Spleen (tissue), 11 donors: Measurements from ENCODE around the gene IFNLR1. TPM values are rescaled to one million over a fixed set of nuclear protein-coding genes. Genes with fewer than 3 reads are reported as not detected.

Experiments
- DNase-seq: peaks from one replicate; pipeline ENCODE4 v3.0.0-alpha.2; 2020
- H3K27ac ChIP-seq, 8 donors: fragments of 200-600 bp; sonication (generic) in 7 of 8; 1 replicate in 4 of 8; 2 replicates in 4 of 8; pipeline versions ENCODE4 v1.5.0 to v1.8.0; 2016 to 2021; ENCODE audit warnings: inconsistent platforms in 4 of 8, mild to moderate bottlenecking in 4 of 8, moderate library complexity in 1 of 8
- H3K27me3 ChIP-seq, 7 donors: fragments of 200-600 bp; sonication (generic) in 6 of 7; replicated peaks in 1 of 7; 1 replicate in 4 of 7; 2 replicates in 3 of 7; pipeline versions ENCODE4 v1.5.0 to v1.8.0; 2016 to 2021; ENCODE audit warnings: inconsistent platforms in 3 of 7, mild to moderate bottlenecking in 1 of 7
- H3K36me3 ChIP-seq, 6 donors: fragments of 200-600 bp; sonication (generic) in 5 of 6; 1 replicate in 4 of 6; 2 replicates in 2 of 6; pipeline versions ENCODE4 v1.5.0 to v1.8.0; 2016 to 2021; ENCODE audit warnings: inconsistent platforms in 2 of 6
- H3K4me1 ChIP-seq, 6 donors: fragments of 200-600 bp; sonication (generic) in 5 of 6; 1 replicate in 3 of 6; 2 replicates in 3 of 6; pipeline versions ENCODE4 v1.5.0 to v1.8.0; 2016 to 2021; ENCODE audit warnings: inconsistent platforms in 3 of 6
- H3K4me3 ChIP-seq, 8 donors: fragments of 200-600 bp; sonication (generic) in 7 of 8; 1 replicate in 4 of 8; 2 replicates in 4 of 8; pipeline versions ENCODE4 v1.5.0 to v1.8.0; 2016 to 2021; ENCODE audit warnings: inconsistent platforms in 4 of 8, mild to moderate bottlenecking in 4 of 8, moderate library complexity in 2 of 8
- H3K9me3 ChIP-seq, 8 donors: fragments of 200-600 bp; sonication (generic) in 7 of 8; 1 replicate in 4 of 8; 2 replicates in 4 of 8; pipeline versions ENCODE4 v1.5.0 to v1.8.0; 2016 to 2021; ENCODE audit warnings: inconsistent platforms in 4 of 8
- CTCF ChIP-seq, 11 experiments: fragments of 200-600 bp in 7 of 11; fragments of 450-650 bp in 4 of 11; sonication (generic) in 4 of 11; IDR thresholded peaks in 8 of 11; conservative IDR thresholded peaks in 3 of 11; 1 replicate in 7 of 11; 2 replicates in 4 of 11; pipeline versions ENCODE4 v1.4.0 to v1.8.0; 2016 to 2021; ENCODE audit warnings: antibody characterized with exemption in 11 of 11, inconsistent platforms in 4 of 11, mild to moderate bottlenecking in 1 of 11
- POLR2A ChIP-seq, 3 donors: fragments of 450-650 bp; IDR thresholded peaks; one replicate each; pipeline ENCODE4 v1.5.1; 2017; ENCODE audit warnings: antibody characterized with exemption in 3 of 3, mild to moderate bottlenecking in 1 of 3
- POLR2AphosphoS5 ChIP-seq, 3 donors: sonication (generic); formaldehyde crosslinking; IDR thresholded peaks; one replicate each; pipeline ENCODE4 v1.5.1; 2017; ENCODE audit warnings: antibody characterized with exemption in 3 of 3
- WGBS, 5 donors: extraction: QIAGEN DNeasy Blood & Tissue Kit in 3 of 5; methylation state at CpG; one replicate each; pipeline versions ENCODE4 v1.1.5 to v1.1.7; 2013 to 2018; 5-methylcytosine and 5-hydroxymethylcytosine counted together
- intact Hi-C: fragments of 100-400 bp; cut with DNase I; formaldehyde crosslinking; loops from one replicate; pipeline ENCODE4 v1.15.0; 2023; ENCODE audit warnings: low total_unique reads
- polyA plus RNA-seq, 3 donors: library from polyadenylated mRNA; stranded (reverse); fragments of 200-250 nt; gene quantifications; one replicate each; pipeline ENCODE4 v1.2.1, GENCODE V29; 2013
- total RNA-seq, 7 donors: library from RNA; depleted of rRNA in 3 of 7; stranded (reverse); fragments of >200 nt in 3 of 7; fragmentation: NEBNext Ultra II Directional in 4 of 7; extraction: Animal tissue kit (Norgen Biotek cat#: 25700) in 4 of 7; gene quantifications; one replicate each; pipeline versions ENCODE4 v1.1.0 to v1.2.1, GENCODE V29; 2016 to 2021
- donor health status: healthy with polysubstance abuse.
- donor health status: DM: no; HTN: no; CAD: no; lungs with moderate emphysema.
- donor health status: DM: no; HTN: no; CAD: no.
- donor health status: Bipolar disorder and iron deficiency.
- donor health status: healthy.
- donor health status: DM: no; HTN: no; CAD: no.
- donor health status: DM: yes; HTN: yes; CAD: no.

IFNLR1 gene
- total and polyA plus RNA-seq, 10 donors = 1.7 to 8.9 (median 3.6) TPM

DNA sequence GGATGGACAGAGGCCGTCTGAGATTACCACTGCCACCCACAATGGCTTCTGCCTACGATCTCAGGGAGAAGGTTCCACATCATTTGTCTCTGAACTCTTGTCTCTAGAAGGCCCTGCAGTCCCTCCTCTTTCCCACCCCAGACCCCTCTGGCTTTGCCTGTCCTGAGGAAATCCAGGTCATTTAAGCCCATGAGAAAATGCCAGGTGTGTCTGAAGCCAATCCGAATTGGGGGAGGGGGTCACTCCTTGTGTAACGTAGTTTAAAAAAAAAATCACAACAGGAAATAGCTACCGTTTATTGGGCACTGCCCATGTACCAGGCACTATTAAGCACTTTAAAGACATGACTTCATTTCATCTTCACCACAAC lies 67.6 kb downstream of the IFNLR1 start:
- Histone ChIP-seq H3K36me3 (no peaks in the 10 kb centered on the region), H3K4me1 (peaks cover 0 to 7% (median 2%) of the 10 kb centered on the region in 6 donors), H3K27me3 (peaks cover 0 to 60% (median 0%) of the 10 kb centered on the region in 7 donors), H3K4me3 (no peak overlapping the region), H3K9me3 (no peaks in the 10 kb centered on the region), H3K27ac (no peak overlapping the region)
- no peak for TF ChIP-seq POLR2A (IDR thresholded peaks at IDR 0.05)
- no peak for TF ChIP-seq CTCF (IDR thresholded peaks at IDR 0.05 in 8 of 11, conservative IDR thresholded peaks at IDR 0.05 in 3 of 11)
- TF ChIP-seq POLR2AphosphoS5 (IDR thresholded peaks at IDR 0.05) = no peak
- intact Hi-C loops = no loop called here
- DNase-seq = no peak
- WGBS, 5 donors = 48 to 69% (median 63%) methylated on average over 5 of the region's 5 CpGs

DNA sequence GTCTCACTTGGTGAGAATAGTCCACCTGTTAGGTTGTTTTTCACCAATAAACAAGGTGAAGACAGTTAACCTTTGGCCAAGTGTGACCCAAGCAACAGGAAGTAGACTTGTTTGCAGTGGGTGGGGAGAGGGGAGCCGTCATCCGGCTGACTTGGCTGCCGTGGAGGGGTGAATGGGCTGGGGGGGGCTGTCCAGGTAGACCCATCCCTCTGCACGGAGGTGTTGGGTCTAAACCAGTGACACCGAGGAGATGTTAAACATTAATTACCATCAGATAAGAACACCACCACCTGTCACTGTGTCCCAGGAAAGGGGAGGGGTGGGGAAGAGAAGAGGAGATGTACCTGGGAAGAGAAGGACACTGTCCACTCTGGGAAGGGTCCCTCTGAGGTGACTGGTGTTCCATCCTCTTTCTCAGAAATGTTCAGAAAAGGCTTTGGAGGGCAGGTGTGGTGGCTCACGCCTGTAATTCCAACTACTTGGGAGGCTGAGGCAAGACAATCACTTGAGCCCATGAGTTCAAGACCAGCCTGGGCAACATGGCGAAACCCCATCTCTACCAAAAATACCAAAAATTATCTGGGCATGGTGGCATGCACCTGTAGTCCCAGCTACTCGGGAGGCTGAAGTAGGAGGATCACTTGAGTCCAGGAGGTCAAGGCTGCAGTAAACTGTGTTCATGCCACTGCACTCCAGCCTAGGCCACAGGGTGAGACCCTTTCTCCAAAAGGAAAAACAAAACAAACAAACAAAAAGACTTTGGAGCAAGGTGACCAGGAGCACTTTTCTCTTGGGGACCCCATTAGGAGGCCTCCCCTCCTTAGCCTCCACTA lies 68.5 kb downstream of the IFNLR1 start:
- intact Hi-C loops = no loop called here
- peak; percentile 39 for DNase-seq
- H3K4me1 ChIP-seq = peaks cover 0 to 7% (median 2%) of the 10 kb centered on the region in 6 donors
- no peak overlapping the region for H3K27ac ChIP-seq
- 67 to 82% (median 72%) methylated on average over 8 of the region's 8 CpGs for WGBS, 5 donors
- TF ChIP-seq CTCF (IDR thresholded peaks at IDR 0.05 in 8 of 11, conservative IDR thresholded peaks at IDR 0.05 in 3 of 11) (no peak), POLR2AphosphoS5 (IDR thresholded peaks at IDR 0.05) (no peak), POLR2A (IDR thresholded peaks at IDR 0.05) (no peak)
- H3K4me3 ChIP-seq = no peak overlapping the region
- no peaks in the 10 kb centered on the region for H3K9me3 ChIP-seq
- H3K36me3 ChIP-seq = no peaks in the 10 kb centered on the region
- H3K27me3 ChIP-seq = peaks cover 0 to 69% (median 0%) of the 10 kb centered on the region in 7 donors

- no peak overlapping the region for H3K27ac ChIP-seq
- 78 to 88% (median 84%) methylated on average over 13 to 14 of the region's 14 CpGs for WGBS, 5 donors
- H3K4me1 ChIP-seq = peaks cover 0 to 8% (median 2%) of the 10 kb centered on the region in 6 donors
- TF ChIP-seq POLR2A (IDR thresholded peaks at IDR 0.05) (no peak), CTCF (IDR thresholded peaks at IDR 0.05 in 8 of 11, conservative IDR thresholded peaks at IDR 0.05 in 3 of 11) (no peak), POLR2AphosphoS5 (IDR thresholded peaks at IDR 0.05) (no peak)
- H3K36me3 ChIP-seq = no peaks in the 10 kb centered on the region
- H3K27me3 ChIP-seq = peaks cover 0 to 74% (median 0%) of the 10 kb centered on the region in 7 donors
- H3K9me3 ChIP-seq = no peaks in the 10 kb centered on the region
- peak; percentile 25 for DNase-seq
- no peak overlapping the region for H3K4me3 ChIP-seq
- intact Hi-C loops = no loop called here
These were observed 69.2 kb downstream of the IFNLR1 start for GRCh38 chr1:24117722-24118409.

- TF ChIP-seq POLR2A (IDR thresholded peaks at IDR 0.05) (no peak), POLR2AphosphoS5 (IDR thresholded peaks at IDR 0.05) (no peak), CTCF (IDR thresholded peaks at IDR 0.05 in 8 of 11, conservative IDR thresholded peaks at IDR 0.05 in 3 of 11) (no peak)
- Histone ChIP-seq H3K4me3 (no peak overlapping the region), H3K27me3 (peaks cover 0 to 82% (median 0%) of the 10 kb centered on the region in 7 donors), H3K36me3 (no peaks in the 10 kb centered on the region), H3K9me3 (no peaks in the 10 kb centered on the region), H3K4me1 (peaks cover 0 to 15% (median 7%) of the 10 kb centered on the region in 6 donors), H3K27ac (no peak overlapping the region)
- intact Hi-C loops = no loop called here
- DNase-seq = no peak
- 93 to 96% (median 96%) methylated on average over 2 of the region's 2 CpGs for WGBS, 5 donors
These were observed 70.0 kb downstream of the IFNLR1 start for GRCh38 chr1:24117132-24117531.
